GM18520 (cell line): Measurements from ENCODE around the gene TIMM8B.
A peak's percentile ranks its signal among the peaks of the same experiment; 100 is the strongest.
"Not testable (repeated sequence)": the region's sequence is repeated elsewhere in the genome, so short reads cannot be mapped to it uniquely, and the experiment has no call there.

Experiments used
- ATAC-seq: cut with Tn5 transposase; IDR thresholded peaks from one replicate; pipeline ENCODE4 v1.9.1; 2021; ENCODE audit not compliant: unreplicated experiment

The TIMM8B gene, protein sequence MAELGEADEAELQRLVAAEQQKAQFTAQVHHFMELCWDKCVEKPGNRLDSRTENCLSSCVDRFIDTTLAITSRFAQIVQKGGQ

DNA sequence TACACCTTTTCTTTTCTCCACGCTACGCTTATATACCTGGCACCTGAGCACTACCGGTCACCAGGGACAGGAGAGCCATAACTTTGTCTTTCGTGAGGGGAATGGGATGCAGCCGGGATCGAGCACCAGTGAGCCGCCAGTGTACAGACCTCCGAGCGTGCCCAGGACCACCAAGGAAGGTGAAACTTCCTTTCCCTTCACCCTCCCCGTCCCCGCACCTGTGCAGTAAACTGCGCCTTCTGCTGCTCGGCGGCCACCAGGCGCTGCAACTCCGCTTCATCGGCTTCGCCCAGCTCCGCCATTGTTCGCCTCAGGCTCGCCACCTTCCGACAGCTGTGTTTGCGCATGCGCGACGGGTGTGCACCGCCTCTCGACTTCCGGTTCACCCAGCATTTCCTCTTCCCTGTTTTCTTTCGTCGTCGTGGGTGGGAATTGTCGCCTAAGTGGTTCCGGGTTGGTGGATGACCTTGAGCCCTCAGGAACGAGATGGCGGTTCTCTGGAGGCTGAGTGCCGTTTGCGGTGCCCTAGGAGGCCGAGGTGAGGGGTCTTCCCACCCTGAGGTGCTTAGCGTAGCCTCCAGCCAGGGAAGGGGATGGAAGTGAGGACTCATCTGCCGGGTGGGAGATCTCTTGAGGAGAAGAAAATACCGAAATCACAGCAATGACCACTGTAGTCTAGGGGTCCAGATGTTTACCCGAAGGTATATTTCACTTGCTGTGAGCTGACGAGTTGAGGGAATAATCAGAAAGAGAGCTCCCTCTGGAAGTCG lies at the start of gene TIMM8B, which contains the start of gene SDHD:
TSS of gene TIMM8B (minus strand) at position 335 of the 770 bp plus-strand sequence. CDS start at position 302, 33 bp downstream.
TSS of gene SDHD (plus strand) at position 452 of the 770 bp plus-strand sequence. CDS start at position 487, 35 bp downstream.
- ATAC-seq: peak; percentile 79

DNA sequence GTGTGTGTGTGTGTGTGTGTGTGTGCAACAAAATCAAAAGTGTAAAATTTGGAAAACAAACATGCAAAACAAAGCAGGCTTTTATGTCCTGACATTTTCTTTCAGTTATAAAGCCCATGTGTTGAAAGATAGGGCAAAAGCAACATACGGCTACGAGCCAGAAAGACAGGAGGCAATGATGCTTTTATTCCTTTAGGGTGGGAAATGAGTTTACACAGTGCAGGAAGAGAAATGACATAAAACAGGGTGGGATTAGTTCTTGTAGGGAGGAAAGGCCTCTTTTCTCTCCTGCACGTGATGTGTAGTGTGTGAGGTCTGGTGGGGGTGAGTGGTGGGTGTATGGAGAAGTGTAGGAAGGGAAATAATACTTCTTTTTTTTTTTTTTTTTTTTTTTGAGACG lies 47.9 kb upstream of the TIMM8B start:
- ATAC-seq: no peak

DNA sequence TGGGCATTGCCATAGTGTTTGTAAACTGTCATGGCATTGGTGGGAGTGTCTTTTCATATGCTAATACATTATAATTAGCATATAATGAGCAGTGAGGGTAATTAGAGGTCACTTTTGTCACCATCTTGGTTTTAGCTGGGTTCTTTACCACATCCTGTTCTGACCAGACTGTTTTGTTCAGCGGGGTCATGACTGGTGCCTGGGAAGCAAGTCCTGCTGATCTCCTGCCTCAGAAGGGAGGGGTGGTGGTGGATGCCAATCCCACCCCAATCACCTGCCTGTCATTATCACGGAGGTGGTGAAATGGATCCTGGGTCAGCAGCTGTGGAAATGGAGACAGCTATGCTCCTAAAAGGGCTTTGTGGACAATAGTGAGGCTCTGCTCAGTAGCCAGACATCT lies 46.2 kb upstream of the TIMM8B start:
- no peak for ATAC-seq

DNA sequence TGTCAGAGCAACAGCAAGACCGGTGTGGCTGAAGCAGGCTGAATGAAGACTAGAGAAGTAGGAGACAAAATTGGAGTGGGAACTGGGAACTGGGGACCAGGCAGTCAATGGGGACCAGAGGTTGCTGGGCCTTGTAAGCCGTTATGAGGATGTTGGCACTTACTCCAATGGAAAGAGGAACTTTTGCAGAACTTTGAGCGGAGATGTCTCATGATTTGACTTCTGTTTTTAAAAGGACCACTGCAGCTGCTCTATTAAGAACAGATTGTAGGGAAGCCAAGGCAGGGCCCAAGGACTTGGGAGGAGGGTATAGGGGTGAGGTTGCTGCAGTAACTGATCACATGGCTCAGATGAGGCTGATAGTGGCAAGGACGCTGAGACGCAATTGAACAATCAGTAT lies 43.1 kb upstream of the TIMM8B start:
- no peak for ATAC-seq

DNA sequence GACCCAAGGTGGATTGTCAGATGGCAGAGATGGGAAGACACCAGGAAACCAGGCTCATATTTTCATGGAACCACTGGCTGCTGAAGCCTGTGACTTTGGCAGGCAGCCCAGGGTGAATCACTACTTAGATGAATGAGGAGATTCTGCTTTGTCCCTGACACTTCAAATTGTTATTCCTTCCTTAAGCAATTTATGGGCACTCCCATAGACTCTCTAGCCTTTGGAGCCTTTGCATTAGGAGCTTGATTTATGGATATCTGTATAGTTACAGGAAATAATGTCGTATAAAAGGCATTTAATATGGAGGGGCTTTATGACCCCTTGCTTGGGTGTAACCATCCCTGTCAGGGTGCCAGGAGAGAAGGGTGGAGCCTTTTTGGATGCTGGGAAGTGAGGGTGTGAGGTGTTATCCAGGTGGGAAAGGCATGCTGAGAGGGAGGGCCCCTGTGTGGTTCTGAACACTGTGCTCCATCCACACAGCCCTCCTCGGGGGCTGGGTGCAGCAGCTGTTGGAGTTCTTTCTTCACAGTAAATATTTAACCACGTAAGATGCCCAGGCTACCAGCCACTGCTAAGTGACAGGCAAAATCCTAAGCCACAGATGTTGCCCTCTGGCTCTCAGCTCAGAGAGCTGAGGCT lies 42.0 kb upstream of the TIMM8B start:
- ATAC-seq: no peak

DNA sequence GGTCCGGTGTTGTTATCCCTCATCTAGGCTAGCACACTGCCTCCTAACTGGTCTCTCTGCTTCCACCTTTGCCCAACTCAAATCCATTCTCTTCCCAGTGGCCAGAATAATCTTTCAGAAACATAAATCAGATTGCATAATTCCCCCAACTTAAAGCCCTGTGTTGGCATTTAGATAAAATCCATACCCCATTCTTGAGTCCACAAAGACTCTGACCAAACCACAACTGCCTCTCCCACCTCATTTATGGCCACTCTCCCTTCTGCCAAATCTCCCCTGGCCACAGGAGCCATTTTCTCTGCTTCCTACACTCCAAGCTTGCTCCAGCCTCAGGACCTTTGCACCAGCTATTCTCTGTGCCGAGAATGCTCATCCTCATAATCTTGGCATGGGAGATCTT lies 40.5 kb upstream of the TIMM8B start:
- ATAC-seq: no peak

DNA sequence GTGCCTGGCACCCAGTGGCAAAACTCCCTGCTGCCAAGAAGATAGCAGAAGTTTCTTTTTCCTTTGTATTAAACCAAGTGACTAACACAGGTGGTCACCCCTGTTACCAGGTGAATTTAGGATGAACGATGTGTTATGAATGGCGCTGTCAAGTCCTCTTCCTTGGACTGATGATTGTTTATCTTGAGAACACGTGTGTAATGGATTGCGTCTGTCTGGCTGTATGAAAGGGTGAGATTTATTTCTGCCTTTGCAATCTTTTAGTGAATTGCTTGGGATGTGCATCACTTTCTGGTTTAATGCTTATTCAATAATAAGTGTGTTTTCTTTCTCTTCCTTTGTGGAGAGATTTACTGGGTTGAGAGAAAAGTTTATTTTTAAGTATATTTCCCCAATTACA lies 36.6 kb upstream of the TIMM8B start:
- ATAC-seq: no peak

DNA sequence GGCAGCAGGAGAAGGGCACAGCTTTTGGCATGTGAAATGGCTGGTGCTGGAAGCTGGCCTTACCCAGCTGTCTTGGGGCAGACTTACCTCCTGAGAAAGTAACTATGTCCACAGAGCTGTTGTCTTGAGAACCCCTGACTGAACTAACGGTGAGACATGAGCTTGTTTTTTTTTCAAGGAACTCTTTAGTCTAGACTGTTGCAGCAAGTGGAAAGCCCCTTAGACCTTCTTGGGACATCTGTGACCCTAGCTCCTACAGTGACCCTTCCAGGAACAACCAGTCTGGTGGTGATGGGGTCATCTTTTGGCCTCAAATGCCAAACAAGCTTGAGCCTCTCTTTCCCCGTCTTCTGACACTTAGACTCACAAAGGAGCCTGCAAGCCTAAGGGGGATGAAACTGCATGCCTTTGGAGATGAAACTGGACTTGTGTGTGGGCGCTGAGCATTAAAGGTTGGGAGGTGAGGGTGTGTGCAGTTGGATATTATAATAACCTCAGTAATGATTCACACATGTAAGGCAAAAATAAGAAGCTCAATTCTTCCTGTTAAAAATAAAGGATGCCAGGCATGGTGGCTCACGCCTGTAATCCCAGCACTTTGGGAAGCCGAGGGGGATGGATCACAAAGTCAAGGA lies 35.5 kb upstream of the TIMM8B start:
- ATAC-seq: no peak

DNA sequence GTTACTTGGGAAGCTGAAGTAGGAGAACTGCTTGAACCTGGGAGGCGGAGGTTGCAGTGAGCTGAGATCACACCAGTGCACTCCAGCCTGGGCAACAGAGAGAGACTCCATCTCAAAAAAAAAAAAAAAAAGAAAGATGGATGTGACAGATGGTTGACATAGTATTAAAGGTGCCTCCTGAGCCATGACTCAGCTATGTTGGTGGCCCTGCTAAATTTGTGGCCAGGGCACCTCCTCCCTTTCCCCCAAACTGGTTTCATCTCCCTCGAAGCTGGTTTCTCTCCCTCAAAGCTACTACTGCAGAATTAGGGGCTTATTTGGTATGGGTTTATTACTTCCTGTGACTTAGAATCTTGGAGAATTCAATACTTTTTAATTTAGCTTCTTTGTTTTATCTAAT lies 31.6 kb upstream of the TIMM8B start:
- ATAC-seq: no peak

DNA sequence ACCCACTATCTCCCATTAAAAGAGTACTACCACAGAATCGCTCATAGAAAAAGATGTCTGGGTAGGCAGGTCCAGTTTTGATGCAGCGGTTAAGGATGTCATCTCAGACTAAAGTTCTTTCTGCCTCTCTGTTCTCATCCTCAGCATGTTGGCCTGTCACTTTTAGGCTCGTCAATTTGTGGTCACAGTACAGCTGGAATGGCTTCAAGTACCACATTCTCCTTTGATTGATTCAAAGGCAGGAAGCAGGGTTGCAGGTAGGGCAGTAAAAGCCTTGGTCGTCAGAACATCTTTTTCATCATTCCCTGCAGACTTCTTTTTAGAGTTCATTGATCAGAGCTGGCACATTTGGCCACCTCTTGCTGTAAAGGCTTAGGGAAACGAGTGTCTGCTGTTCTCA lies 28.8 kb upstream of the TIMM8B start:
- ATAC-seq: no peak

DNA sequence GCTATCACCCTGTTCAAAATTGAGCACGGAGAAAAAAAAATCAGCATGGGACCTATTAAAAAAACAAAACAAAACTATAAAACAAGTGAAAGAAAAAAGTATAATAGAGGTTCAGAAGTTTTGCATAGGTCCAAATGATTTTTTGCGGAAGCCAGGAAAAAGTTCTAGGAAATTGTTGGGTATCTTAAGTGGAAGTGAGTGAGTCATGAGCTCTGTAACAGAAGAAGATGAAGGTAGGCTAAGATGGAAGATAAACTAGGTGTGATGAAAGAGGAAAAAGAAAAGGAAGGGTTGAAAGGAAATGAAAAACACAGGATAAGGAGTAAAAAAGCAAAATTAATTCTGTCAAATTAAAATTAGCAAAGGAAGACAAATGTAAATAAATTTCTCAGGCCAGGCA lies 27.9 kb upstream of the TIMM8B start:
- ATAC-seq: no peak

DNA sequence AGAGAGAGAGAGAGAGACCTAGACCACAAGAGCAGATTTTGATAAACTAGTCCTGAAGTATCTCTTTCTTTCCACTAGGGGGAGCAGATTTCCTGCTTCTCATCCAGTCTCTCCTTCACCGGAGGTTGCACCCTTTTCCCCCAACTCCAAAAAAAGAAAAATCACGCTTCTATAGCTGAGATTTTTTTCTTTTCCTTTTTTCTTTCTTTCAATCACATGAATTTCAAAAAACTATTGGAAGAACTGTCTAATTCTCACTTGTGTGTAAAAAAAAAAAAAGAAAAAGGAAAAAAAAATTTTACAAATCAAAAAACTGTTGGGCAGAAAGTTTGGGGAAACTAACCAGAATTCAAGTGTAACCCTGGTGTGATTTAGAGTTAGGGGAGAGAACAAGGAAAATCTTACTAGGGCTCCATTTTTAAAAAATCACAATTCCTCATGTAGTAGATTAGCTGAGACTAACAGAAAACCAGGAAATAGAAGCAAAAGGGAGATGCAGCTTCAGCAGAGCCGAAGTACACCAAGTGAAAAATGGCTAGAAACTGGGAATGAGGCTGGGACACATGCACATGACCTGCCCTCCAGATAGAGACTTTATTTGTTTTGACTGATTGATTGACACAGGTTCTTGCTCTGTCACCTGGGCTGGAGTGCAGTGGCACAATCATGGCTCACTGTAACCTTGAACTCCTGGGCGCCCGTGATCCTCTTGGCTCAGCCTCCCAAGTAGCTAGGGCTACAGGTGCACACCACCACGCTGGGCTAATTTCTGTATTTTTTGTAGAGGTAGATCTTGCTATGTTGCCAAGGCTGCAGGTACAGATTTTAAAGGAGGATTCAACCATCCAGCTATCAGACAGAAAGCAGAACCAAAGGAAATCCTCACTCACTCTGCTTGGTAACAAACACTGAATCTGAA lies 27.2 kb upstream of the TIMM8B start:
- ATAC-seq: no peak

DNA sequence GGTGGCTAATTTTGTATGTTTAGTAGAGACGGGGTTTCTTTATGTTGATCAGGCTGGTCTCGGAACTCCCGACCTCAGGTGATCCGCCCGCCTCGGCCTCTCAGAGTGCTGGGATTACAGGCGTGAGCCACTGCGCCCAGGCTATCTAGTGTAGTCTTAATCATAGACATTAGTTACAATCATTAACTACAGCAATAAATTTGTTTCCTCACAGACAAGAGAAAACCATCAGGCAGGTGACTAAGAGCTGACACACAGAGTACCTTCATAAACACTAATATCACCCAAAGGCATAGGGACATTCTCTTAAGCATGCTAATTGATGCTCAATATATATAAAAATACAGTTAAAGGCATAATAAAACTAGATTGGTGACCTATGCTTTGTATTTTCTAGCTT lies 19.5 kb upstream of the TIMM8B start:
- no peak for ATAC-seq

DNA sequence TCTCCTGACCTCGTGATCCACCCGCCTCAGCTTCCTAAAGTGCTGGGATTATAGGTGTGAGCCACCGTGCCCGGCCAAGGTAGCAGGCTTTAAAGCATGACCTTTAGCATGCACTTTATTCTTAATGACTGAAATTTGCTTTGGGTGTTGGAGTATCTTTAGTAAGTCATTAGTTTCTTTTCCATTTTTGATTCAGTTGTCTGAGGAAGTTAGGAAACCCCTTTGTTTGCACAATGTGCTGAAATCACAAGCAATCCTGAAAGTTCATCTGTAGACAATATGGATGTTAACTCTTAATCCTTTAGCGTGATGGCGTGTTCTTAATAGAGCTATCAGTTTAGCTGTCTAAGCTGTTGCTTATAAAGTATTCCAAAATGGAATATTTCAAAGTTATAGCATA lies 16.9 kb upstream of the TIMM8B start:
- ATAC-seq: no peak

DNA sequence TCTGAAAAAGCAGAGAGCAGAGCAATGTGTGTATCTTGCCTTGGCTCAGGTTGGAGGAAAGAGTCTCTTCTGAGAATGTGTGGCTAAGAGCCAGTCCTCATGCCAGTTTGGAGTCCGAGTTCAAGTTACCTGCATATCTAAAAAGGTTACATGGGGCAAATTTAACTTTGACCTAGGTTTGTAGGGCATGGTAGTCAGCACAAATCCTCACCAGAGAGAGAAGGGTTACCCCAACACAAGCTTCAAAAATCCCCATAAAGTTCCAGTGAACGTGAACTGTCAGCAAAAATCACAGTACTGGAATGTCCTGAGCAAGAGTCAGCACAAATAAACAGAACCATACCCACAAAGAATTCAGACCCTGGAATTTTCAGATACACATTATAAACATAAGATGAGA lies 13.9 kb upstream of the TIMM8B start:
- no peak for ATAC-seq

DNA sequence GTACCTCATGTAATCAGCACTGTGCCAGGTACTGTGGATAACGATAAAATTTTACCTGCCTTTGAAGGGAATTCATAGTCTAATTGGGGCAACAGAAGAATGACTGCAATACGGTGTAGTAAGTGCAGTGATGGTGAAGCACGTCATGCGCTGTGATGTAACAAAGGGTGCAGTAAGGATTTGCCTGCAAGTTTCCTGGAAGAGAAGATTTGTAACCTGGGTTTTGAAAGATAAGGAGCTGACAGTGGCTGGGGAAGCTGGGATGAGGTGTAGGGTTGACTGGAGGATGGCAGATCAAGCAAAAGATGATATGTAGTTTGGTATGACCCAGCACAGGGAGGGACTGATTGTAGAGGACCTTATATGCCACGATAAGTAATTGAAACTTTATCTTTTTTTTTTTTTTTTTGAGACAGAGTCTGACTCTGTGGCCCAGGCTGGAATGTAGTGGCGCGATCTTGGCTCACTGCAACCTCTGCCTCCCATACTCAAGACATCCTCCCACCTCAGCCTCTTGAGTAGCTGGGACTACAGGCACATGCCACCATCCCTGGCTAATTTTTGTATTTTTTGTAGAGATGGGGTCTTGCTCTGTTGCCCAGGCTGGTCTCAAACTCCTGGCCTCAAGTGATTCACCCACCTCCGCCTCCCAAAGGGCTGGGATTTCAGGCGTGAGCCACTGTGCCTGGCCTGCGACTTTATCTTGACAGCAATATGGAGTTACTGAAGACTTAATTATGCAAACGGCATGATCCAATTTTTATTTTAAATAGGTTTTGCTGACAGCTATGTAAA lies 11.4 kb upstream of the TIMM8B start:
- no peak for ATAC-seq

DNA sequence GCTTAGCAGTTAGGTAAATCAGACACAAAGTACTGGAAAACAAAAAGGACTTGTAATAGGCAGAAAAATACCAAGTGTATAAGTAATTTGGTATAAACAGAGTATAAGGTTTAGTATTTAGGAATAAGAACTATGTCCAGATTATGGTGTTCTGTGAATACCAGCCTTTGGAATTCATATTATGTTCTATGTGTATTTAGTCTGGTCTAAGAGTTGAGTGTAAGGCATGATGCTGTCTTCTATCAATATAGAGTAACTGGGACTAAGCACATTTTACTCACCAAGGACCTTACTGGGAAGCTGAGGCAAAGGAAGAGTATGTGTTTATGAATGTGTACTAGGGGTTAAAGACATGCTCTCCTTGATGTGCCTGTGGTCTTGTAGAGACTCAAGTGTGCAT lies 9.6 kb upstream of the TIMM8B start:
- no peak for ATAC-seq

DNA sequence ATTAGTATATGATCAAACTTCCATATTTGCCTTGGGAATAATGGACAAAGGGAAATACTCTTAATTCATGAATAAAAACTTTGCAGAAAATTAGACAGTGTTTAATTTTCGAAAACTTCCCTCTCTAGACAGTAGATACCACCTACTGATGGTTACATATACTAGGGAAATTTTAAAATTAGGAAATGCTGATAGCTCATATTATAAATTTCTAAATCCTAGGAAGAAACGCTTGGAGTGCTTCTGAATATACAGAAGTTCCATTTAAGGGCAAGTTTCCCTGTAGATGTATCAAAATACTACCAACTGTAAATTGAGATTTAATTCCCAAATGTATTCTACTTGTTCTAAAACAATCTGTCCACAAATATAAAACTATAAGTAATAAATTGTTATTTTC lies 8.7 kb upstream of the TIMM8B start:
- not testable (repeated sequence) for ATAC-seq

DNA sequence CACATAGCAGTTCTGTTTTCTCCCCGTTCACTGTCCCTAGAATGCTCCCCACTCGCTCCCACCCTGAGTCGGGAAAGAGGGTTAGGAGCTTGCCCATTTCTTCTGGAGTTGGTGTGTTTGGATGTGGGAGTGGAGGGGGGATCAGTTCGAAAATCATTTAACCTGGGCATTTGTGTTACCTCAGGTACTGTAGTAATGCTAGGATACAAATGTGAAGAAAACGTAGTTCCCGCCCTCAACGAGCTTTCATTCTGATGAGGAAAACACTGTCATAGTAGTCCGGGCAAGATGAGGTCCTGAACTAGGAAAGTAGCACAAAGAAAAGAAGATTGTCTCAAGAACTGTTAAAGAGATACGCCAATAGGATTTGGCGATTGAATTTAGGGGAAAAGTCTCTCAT lies 656 bp upstream of the TIMM8B start:
- no peak for ATAC-seq

DNA sequence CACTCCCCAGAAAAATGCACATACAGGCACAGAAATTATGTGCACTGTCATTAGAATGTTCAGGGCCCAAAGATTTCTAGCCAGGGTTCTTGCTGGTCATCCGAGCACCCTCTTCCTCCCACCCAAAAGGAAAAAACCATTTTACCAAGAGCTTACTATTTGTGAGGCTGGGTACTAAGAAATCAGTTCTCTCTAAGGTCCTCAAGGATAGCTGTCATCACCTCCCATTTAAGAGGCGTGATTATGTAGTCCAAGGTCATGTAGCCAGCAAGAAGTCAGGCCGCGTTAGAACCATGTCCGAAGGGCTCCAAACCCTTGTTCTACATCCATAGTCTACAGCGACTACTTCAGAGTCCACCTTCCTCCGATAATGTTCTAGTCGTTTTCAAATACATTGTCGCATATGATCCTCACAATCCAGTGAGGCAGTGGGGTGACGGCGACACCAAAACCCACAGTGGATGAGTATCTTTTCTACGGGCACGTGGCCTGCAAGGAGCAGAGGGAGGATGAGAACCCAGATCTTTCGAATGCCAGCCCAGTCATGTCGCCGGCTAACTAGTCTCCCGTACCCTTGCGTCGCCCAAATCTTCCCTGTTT lies 634 bp downstream of the TIMM8B start:
- peak; percentile 23 for ATAC-seq
